ENCODE data around the gene G6PD.
"Not testable (repeated sequence)": the region's sequence is repeated elsewhere in the genome, so short reads cannot be mapped to it uniquely, and the experiment has no call there.

Gene G6PD

GRCh38 chrX:154515966-154516655, 30.5 kb downstream of the G6PD start, which contains the start of gene FAM3A:
FAM3A (minus strand) TSS chrX:154516232; CDS start chrX:154515772, 460 bp downstream.
- DNase-seq (ENCODE audit: low read depth in 1 of 2, low spot score in 1 of 2): peak; percentile 81 to 87

DNA sequence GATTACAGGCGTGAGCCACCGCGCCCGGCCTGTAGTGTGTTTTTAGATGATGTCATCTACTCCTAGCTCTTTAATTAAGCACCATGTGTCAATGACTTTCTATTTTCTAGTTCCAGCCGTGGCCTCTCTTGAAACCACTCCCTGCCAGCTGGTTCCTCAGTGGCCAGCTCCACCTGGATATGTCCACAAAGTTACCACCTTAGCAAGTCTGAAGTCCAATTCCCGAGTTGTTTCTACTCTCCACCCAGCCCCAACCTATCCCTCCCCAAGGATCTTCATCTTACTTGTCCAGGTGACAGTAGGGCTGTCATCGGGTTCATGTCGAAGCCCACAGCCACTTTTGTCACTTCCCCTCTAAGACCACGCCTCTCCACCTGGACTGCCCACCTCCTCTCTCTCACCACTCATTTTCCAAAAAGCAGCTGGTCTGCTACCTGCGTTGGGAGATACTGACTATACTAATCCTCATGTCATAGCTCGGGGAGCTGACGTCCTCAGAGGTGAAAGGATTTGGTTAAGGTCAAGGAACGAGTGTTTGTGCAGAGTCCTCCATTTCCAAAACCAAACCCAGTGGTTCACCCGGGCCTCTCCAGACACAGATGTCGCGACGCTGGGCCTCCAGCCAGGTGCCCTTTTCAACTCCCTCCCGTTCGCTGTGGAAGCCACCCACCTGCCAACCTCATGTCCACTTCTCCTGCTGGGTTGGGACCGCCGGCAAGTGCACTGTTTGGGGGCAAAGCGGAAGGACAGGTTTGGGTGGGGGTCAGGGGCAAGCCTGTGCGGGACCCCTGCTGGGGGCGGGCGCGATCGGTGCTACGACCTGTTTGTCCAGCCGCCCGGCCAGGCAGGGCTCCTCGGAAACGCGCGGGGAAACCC, 31.3 kb downstream of the G6PD start:
- no peak for DNase-seq (ENCODE audit: low read depth in 1 of 2, low spot score in 1 of 2)

DNA sequence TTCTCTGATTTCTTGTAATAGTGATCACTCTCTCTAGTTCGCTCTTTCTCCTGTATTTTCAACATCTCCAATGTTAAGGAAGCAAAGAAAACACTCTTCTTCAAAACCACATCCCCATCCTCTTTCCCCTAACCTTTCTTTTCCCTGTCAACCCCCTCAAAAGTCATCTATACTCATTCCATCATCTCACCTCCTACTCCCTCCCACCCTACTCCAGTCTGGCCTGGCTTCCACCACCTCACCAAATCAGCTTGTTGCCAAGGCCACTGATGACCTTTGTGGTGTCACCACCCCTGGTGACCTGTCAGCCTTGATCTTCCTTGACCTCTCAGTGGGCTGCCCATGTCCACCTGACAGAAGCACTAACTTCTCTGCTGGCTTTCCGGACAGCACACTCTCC, 32.9 kb downstream of the G6PD start:
- DNase-seq (ENCODE audit: low read depth in 1 of 2, low spot score in 1 of 2): no peak

- DNase-seq (ENCODE audit: low read depth in 1 of 2, low spot score in 1 of 2): no peak
Observed at GRCh38 chrX:154512879-154513553, 33.6 kb downstream of the G6PD start.

GRCh38 chrX:154511761-154512160, 34.9 kb downstream of the G6PD start:
- DNase-seq (ENCODE audit: low read depth in 1 of 2, low spot score in 1 of 2): no peak

DNA sequence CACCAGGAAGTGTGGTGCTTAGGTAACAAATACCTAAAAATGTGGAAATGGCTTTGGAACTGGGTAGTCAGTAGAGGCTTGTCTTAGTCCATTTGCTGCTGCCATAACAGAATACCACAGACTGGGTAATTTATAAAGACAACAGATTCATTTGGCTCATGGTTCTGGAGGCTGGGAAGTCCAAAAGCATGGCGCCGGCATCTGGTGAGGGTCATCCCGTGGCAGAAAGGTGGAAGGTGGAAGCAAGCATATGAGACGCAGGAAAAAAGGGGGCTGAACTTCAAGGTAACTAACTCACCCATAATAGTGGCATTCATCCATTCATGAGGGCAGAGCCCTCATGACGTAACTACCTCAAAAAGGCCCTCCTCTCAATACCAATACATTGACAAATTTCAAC, 37.2 kb downstream of the G6PD start:
- DNase-seq (ENCODE audit: low read depth in 1 of 2, low spot score in 1 of 2): no peak

DNA sequence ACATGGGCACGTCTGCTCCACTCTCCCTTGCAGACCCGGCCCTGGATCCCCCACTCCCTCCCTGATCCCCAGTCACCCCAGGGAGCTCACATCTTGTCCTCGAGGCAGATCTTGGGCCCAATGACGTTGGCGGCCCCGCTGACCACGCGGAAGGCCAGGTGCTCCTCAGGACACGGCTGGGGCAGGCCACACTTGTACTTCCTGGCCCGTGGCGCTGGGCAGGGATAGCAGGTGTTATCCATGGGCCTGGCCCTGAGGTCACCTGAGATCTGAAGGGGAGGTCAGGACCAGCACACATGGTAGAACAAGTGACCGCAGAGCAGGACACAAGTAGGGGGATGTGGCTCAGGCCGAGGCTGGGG, 38.3 kb downstream of the G6PD start:
- DNase-seq (ENCODE audit: low read depth in 1 of 2, low spot score in 1 of 2): no peak

DNA sequence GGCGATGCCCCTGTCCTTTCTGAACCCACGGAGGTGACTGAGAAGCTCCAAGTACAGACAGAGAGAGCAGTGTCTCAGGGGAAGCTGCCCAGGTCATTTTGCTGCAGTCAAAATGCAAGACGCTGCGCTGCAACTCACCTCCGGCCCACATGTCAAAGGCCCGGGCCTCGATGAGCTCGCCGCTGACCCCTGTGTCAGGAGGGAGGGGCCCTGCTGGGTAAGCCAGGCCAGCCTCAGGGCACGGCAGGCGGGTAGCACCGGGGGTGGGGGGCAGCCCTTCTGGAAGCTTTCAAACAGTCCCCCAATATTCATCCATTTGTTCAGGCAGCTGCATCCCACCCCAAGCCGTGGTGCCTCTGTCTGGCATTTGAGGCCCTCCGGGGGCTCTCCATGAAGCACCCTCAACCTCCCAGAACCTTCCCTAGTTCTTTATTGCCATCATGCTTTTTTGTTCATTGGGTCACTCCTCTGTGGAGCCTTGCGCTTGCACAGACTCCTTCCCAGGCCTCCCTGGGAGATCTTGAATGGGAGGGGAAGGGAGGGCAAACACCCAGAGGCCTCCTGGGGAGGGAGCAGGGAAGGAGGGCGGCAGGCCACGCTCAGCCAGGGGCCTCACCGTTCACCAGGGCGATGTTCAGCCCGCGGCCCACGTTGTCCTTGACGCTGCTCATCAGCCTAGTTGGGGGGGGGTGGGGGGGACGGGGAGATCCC, 38.8 kb downstream of the G6PD start:
- DNase-seq (ENCODE audit: low read depth in 1 of 2, low spot score in 1 of 2): no peak

DNA sequence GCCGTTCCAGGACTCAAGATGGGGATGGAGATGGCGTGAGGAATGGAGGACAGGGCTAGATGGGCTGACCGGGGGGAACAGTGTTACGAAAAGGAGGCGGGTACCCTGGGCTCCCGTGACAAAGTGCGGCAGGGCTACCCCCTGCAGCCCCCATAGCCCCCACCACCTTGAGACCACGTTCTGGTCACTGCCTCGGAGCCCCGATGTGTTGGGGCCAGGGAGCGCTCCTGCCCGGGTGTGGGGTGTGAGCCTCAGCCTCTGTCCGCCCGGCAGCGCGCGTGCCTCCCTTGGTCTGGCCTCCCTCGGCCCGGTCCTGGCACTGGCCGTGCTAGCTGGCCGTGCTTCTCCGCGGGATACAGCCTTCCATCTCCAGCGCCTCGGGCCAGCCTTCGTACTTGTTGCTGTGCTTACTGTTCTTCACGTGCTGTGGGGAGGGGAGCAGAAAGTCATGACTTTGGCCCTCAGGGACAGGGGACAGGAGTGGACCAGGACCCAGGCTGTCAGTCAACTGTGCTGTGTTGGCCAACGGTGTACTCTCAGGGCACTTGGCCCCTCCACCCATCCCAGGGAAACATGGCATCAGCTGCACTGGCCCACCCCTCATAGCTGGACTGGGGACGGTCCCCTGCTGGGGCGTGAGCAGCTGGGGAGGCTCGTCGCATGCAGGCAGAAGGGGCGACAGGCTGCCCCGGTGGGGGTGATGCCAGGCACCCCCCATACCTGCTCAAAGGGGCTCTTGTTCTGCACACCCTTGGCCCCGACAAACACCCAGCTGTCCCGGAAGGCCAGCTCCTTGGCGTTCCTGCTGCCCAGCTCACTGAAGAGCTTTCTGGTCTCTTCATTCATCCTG, 39.9 kb downstream of the G6PD start:
- no peak for DNase-seq (ENCODE audit: low read depth in 1 of 2, low spot score in 1 of 2)

DNA sequence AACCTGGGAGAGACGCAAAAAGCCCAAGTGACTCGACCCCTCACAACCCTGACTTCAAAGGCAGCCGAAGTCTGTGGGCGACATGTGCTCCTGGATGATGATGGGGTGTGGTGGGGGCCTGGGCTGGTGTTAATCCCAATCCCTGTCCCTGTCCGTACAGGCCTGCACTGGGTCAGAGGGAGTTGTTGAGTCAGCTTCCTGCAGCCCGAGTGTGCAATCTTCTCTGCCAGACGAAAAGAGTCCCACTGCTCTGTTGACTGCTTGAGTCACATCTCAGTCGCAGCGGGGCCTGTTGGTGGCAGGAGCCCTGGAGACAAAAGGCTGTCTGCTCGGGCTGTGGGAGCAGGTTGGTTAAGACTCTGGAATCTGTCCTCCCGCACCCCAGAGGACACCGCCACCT, 40.9 kb downstream of the G6PD start:
- DNase-seq (ENCODE audit: low read depth in 1 of 2, low spot score in 1 of 2): no peak

- DNase-seq (ENCODE audit: low read depth in 1 of 2, low spot score in 1 of 2): no peak
Observed at GRCh38 chrX:154502989-154503388, 43.7 kb downstream of the G6PD start.

- no peak for DNase-seq (ENCODE audit: low read depth in 1 of 2, low spot score in 1 of 2)
Observed at GRCh38 chrX:154502098-154502497, 44.5 kb downstream of the G6PD start.

- not testable (repeated sequence) for DNase-seq (ENCODE audit: low read depth in 1 of 2, low spot score in 1 of 2)
Observed at GRCh38 chrX:154501423-154501822, 45.2 kb downstream of the G6PD start.

DNA sequence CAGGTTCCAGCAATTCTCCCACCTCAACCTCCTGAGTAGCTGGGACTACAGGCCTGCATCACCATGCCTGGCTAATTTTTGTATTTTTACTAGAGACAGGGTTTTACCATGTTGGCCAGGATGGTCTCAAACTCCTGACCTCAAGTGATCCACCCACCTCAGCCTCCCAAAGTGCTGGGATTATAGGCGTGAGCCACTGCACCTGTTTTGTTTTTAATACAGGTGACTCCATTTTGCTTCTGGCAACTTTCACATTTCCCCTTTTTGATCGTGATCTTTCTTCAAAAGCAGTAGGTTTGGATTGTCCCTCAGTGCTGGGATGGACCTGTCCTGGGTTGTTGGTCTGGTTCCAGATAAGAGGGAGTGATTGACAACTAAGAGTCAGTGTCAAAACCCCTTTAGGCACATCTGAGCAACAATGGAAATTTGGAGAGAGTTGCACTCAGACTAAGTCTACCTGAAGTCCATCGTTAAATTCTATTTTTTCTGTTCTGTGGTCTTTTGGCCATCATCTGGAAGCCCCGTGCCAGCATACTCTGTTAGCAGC, 50.0 kb downstream of the G6PD start:
- DNase-seq (ENCODE audit: low read depth in 1 of 2, low spot score in 1 of 2): not testable (repeated sequence)

- no peak for DNase-seq (ENCODE audit: low read depth in 1 of 2, low spot score in 1 of 2)
Observed at GRCh38 chrX:154495472-154495922, 51.1 kb downstream of the G6PD start.

DNA sequence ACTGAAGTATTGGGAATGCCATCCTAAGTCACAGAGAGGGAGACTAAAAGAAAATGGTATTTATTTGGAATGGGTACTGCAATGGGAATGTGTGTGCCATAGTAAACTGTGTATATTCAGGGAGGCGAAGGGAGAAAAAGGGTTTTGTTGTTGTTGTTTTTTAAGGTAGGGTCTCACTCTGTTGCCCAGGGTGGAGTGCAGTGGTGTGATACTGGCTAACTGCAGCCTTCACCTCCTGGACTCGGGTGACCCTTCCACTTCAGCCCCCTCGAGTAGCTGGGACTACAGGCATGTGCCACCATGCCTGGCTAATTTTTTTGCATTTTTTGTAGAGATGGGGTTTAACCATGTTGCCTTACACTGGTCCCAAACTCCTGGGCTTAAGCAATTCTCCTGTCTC, 51.9 kb downstream of the G6PD start:
- no peak for DNase-seq (ENCODE audit: low read depth in 1 of 2, low spot score in 1 of 2)

DNA sequence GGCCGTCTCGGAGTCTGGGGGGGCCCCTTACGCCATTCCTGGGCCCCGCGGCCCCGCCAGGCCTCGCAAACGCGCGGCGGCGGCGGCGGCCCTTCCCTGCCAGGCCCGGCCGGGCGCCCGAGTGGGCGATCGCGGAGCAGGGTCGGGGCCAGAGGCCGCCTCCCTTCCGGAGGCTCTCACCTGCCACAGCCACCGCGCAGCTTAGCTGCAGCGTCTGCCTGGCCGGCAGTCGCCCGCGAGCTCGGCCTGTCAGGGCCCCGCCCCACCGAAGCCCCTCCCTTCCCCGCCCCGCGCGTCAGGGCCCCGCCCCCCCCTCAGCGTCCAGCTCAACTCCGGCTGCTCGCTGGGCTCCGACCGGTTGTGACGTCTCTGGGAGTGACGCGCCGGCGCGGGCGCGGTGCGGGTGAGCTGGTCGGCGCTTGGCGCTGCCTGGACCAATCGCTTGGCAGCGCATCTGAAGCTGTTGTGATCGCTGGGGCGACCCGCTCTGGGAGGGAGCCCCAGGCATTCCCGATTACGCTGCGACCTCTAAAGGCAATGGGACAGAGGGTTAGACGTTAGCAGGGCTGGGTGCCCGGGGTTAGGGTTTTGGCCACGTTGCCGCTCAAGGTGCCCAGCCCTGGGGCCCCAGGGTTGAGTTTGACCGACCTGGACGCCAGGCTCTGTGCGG, 56.1 kb downstream of the G6PD start, which contains the start of gene SLC10A3:
Gene SLC10A3, minus strand, starts transcription at position 216 of the 670 bp plus-strand sequence. CDS start 1,689 bp downstream, outside the sequence.
- peak; percentile 65 to 82 for DNase-seq (ENCODE audit: low read depth in 1 of 2, low spot score in 1 of 2)

DNA sequence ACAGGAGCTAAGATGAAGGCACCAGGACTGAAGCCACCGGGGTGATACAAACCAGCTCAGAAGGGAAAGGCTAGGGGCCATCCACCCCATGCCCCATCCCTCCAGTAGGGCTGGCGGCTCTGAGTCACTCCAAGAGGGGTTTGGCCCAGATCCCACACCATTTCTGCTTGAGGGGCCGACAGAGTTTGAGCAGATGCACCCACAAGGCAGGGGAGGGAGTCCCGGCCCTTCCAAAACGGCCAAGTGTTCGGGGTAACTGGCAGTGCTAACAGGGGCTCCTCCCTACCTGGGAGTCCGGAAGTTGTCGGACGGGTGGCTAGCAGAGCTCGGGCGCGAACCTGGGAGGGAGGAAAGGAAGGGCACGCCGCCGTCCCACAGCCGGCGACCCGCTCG, 56.6 kb downstream of the G6PD start:
- no peak for DNase-seq (ENCODE audit: low read depth in 1 of 2, low spot score in 1 of 2)

- DNase-seq (ENCODE audit: low read depth in 1 of 2, low spot score in 1 of 2): no peak
Observed at GRCh38 chrX:154489182-154489581, 57.5 kb downstream of the G6PD start.

Data from activated T-helper 1 cell treated with anti-CD3 and anti-CD28 coated beads, Interleukin-2, amount 50 U/mL, for 16 hours (primary cell).